ENCODE results near the gene HLTF.
"Not testable (repeated sequence)": the region's sequence is repeated elsewhere in the genome, so short reads cannot be mapped to it uniquely, and the experiment has no call there.

HLTF gene

GRCh38 chr3:148990236-148990635 is 96.1 kb downstream of the HLTF start:
- DNase-seq: no peak

- DNase-seq: not testable (repeated sequence)
Observed at GRCh38 chr3:148987551-148987950, 98.8 kb downstream of the HLTF start.

GRCh38 chr3:148981273-148981672 is 105.1 kb downstream of the HLTF start:
- no peak for DNase-seq
